OCI-LY3 (cell line): ENCODE measurements around the gene RSAD2.

Experiments
- H2AFZ ChIP-seq: fragments of 200-600, 300-600 bp; shearing (Covaris generic); 2 replicates; pipeline ENCODE4 v1.6.0; 2014; ENCODE audit warnings: antibody characterized with exemption, low read depth, low read length
- H3K27ac ChIP-seq: fragments of 200-600, 300-600 bp; sonication (generic); 2 replicates; pipeline ENCODE4 v1.5.1; 2014; ENCODE audit warnings: mild to moderate bottlenecking, low read length, moderate library complexity, mixed read lengths
- H3K27me3 ChIP-seq: fragments of 200-600, 300-600 bp; sonication (generic); 2 replicates; pipeline ENCODE4 v1.6.1; 2014; ENCODE audit warnings: low read depth, low read length, mixed read lengths
- H3K36me3 ChIP-seq: fragments of 200-600, 300-600 bp; sonication (generic); replicated peaks from 2 replicates; pipeline ENCODE3; 2014; ENCODE audit warnings: low read depth, low read length, mixed read lengths
- H3K4me1 ChIP-seq: fragments of 300-600, 200-600 bp; sonication (generic); 2 replicates; pipeline ENCODE4 v1.6.1; 2014; ENCODE audit warnings: low read length, mixed read lengths
- H3K4me2 ChIP-seq: fragments of 200-600, 300-600 bp; sonication (generic); 2 replicates; pipeline ENCODE4 v1.6.1; 2014; ENCODE audit warnings: low read length, mixed read lengths
- H3K4me3 ChIP-seq: fragments of 300-600, 200-600 bp; sonication (generic); 2 replicates; pipeline ENCODE4 v1.5.1; 2014; ENCODE audit warnings: antibody characterized with exemption, mild to moderate bottlenecking, low read length, moderate library complexity
- H3K79me2 ChIP-seq: fragments of 300-600, 200-600 bp; shearing (Covaris generic); 2 replicates; pipeline ENCODE4 v1.6.1; 2014; ENCODE audit warnings: mild to moderate bottlenecking, low read length, mixed read lengths
- H3K9ac ChIP-seq: fragments of 300-600, 200-600 bp; shearing (Covaris generic); 2 replicates; pipeline ENCODE4 v1.6.0; 2014; ENCODE audit warnings: mild to moderate bottlenecking, low read length, moderate library complexity
- H3K9me3 ChIP-seq: fragments of 200-600, 300-600 bp; shearing (Covaris generic); 2 replicates; pipeline ENCODE4 v1.6.1; 2014; ENCODE audit warnings: low read length, mixed read lengths; ENCODE audit not compliant: insufficient read depth
- H4K20me1 ChIP-seq: fragments of 200-600, 300-600 bp; sonication (generic); 2 replicates; pipeline ENCODE4 v1.6.1; 2016; ENCODE audit warnings: low read length, mixed read lengths; ENCODE audit not compliant: insufficient read depth
- CTCF ChIP-seq: fragments of 200-600, 300-600 bp; sonication (generic); IDR thresholded peaks from 2 replicates; pipeline ENCODE4 v1.5.1; 2014; ENCODE audit warnings: antibody characterized with exemption, low read length, low read depth
- EZH2phosphoT487 ChIP-seq: fragments of 200-600 bp; shearing (Covaris generic); IDR thresholded peaks from 2 replicates; pipeline ENCODE4 v1.6.1; 2018; ENCODE audit warnings: antibody characterized with exemption, mixed run types, low read depth

Gene RSAD2

GRCh38 chr2:6841537-6842287, 35.9 kb upstream of the RSAD2 start:
- no peaks in the 10 kb centered on the region for H3K4me1 ChIP-seq
- H3K36me3 ChIP-seq: no peaks in the 10 kb centered on the region
- no peak overlapping the region for H3K27ac ChIP-seq
- no peak overlapping the region for H2AFZ ChIP-seq
- TF ChIP-seq CTCF: no peak
- no peak for TF ChIP-seq EZH2phosphoT487
- peaks cover 21% of the 10 kb centered on the region for H3K9me3 ChIP-seq
- no peak overlapping the region for H3K4me2 ChIP-seq
- H3K27me3 ChIP-seq: no peaks in the 10 kb centered on the region
- H3K4me3 ChIP-seq: no peak overlapping the region
- H3K79me2 ChIP-seq: no peaks in the 10 kb centered on the region
- H3K9ac ChIP-seq: no peak overlapping the region
- H4K20me1 ChIP-seq: no peaks in the 10 kb centered on the region

GRCh38 chr2:6845312-6845711, 32.3 kb upstream of the RSAD2 start:
- TF ChIP-seq EZH2phosphoT487 (no peak), CTCF (no peak)
- Histone ChIP-seq H3K79me2 (no peaks in the 10 kb centered on the region), H3K4me3 (no peak overlapping the region), H3K36me3 (no peaks in the 10 kb centered on the region), H3K27ac (no peak overlapping the region), H3K4me2 (no peak overlapping the region), H3K9me3 (peaks cover 32% of the 10 kb centered on the region), H3K4me1 (no peaks in the 10 kb centered on the region), H4K20me1 (no peaks in the 10 kb centered on the region), H3K27me3 (no peaks in the 10 kb centered on the region), H3K9ac (no peak overlapping the region), H2AFZ (no peak overlapping the region)

GRCh38 chr2:6845903-6846302, 31.7 kb upstream of the RSAD2 start:
- H3K4me2 ChIP-seq: no peak overlapping the region
- peaks cover 32% of the 10 kb centered on the region for H3K9me3 ChIP-seq
- H4K20me1 ChIP-seq: no peaks in the 10 kb centered on the region
- TF ChIP-seq EZH2phosphoT487 (no peak), CTCF (no peak; the same call in 1 of the 2 replicates)
- H3K27ac ChIP-seq: no peak overlapping the region
- H3K79me2 ChIP-seq: no peaks in the 10 kb centered on the region
- H3K36me3 ChIP-seq: no peaks in the 10 kb centered on the region
- H3K9ac ChIP-seq: no peak overlapping the region
- no peaks in the 10 kb centered on the region for H3K4me1 ChIP-seq
- no peaks in the 10 kb centered on the region for H3K27me3 ChIP-seq
- no peak overlapping the region for H3K4me3 ChIP-seq
- no peak overlapping the region for H2AFZ ChIP-seq

- H3K9me3 ChIP-seq: peaks cover 32% of the 10 kb centered on the region
Measured at GRCh38 chr2:6846540-6846939, 31.0 kb upstream of the RSAD2 start.

More at GRCh38 chr2:6846540-6846939, 31.0 kb upstream of the RSAD2 start:
- no peak overlapping the region for H3K4me2 ChIP-seq
- H3K36me3 ChIP-seq: no peaks in the 10 kb centered on the region
- no peaks in the 10 kb centered on the region for H3K4me1 ChIP-seq
- TF ChIP-seq CTCF: no peak
- no peak for TF ChIP-seq EZH2phosphoT487
- no peak overlapping the region for H3K27ac ChIP-seq
- no peak overlapping the region for H2AFZ ChIP-seq
- no peaks in the 10 kb centered on the region for H3K79me2 ChIP-seq
- no peak overlapping the region for H3K4me3 ChIP-seq
- no peak overlapping the region for H3K9ac ChIP-seq
- H3K27me3 ChIP-seq: no peaks in the 10 kb centered on the region
- H4K20me1 ChIP-seq: no peaks in the 10 kb centered on the region
